A549 (cell line): ENCODE results near the gene EDN2.

Source experiments
- CEBPB ChIP-seq, 2 experiments: fragments of >200 bp in 1 of 2; sonication (Bioruptor Twin) in 1 of 2; formaldehyde crosslinking in 1 of 2; IDR thresholded peaks; 2 replicates each; pipeline ENCODE4 v1.6.1; 2012 to 2016
- PHF8 ChIP-seq: fragments of 200-600 bp; sonication (generic); IDR thresholded peaks from 2 replicates; pipeline ENCODE4 v1.6.1; 2016; ENCODE audit warnings: low read depth, mild to moderate bottlenecking, antibody characterized with exemption, moderate library complexity, borderline replicate concordance
- TF ChIP-seq, protein P1 (sequence below): IDR thresholded peaks from 2 replicates; pipeline ENCODE4 v1.6.1; 2012
- TF ChIP-seq, protein P2 (sequence below): fragments of >200 bp; sonication (Bioruptor Twin); formaldehyde crosslinking; IDR thresholded peaks from 3 replicates; pipeline ENCODE4 v1.5.1; 2016

DNA sequence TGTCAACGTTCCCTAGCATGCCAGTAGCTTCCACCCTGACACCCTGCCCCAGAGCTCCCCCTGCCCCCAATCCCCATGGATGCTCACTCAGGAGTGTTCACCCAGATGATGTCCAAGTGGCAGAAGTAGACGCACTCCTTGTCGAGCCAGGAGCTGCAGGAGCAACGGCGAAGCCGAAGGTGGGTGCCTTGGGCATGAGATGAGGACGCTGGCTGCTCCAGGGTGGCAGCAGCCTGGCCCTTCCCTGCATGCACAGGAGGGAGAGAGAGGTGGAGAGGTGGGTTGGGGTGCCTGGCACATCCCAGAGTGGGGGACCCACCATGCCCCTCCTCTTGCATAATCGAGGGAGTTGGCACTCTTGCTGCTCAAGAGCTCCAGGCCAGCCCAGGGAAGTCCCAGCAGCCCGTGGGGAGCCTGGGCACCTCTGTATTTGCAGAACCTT, 502 bp downstream of the EDN2 start:
- TF ChIP-seq, protein P1, sequence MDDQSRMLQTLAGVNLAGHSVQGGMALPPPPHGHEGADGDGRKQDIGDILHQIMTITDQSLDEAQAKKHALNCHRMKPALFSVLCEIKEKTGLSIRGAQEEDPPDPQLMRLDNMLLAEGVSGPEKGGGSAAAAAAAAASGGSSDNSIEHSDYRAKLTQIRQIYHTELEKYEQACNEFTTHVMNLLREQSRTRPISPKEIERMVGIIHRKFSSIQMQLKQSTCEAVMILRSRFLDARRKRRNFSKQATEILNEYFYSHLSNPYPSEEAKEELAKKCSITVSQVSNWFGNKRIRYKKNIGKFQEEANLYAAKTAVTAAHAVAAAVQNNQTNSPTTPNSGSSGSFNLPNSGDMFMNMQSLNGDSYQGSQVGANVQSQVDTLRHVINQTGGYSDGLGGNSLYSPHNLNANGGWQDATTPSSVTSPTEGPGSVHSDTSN, result no peak
- TF ChIP-seq PHF8, result no peak
- TF ChIP-seq, protein P2, sequence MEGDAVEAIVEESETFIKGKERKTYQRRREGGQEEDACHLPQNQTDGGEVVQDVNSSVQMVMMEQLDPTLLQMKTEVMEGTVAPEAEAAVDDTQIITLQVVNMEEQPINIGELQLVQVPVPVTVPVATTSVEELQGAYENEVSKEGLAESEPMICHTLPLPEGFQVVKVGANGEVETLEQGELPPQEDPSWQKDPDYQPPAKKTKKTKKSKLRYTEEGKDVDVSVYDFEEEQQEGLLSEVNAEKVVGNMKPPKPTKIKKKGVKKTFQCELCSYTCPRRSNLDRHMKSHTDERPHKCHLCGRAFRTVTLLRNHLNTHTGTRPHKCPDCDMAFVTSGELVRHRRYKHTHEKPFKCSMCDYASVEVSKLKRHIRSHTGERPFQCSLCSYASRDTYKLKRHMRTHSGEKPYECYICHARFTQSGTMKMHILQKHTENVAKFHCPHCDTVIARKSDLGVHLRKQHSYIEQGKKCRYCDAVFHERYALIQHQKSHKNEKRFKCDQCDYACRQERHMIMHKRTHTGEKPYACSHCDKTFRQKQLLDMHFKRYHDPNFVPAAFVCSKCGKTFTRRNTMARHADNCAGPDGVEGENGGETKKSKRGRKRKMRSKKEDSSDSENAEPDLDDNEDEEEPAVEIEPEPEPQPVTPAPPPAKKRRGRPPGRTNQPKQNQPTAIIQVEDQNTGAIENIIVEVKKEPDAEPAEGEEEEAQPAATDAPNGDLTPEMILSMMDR, result no peak
- TF ChIP-seq CEBPB (IDR thresholded peaks at IDR 0.05), result no peak
